Left renal cortex interstitium (tissue), 4 donors: ENCODE data around the gene ANKUB1. TPM values are rescaled to one million over a fixed set of nuclear protein-coding genes. Genes with fewer than 3 reads are reported as not detected.

Source experiments
- DNase-seq, 4 donors: peaks; one replicate each; pipeline ENCODE4 v3.0.0-alpha.2; 2013; ENCODE audit warnings: low read depth in 4 of 4, low spot score in 2 of 4, missing footprints in 1 of 4
- polyA plus RNA-seq, 4 donors: library from polyadenylated mRNA; unstranded; fragments of 120-200 nt; gene quantifications; one replicate each; pipeline ENCODE4 v1.2.1, GENCODE V29; 2013; ENCODE audit not compliant: insufficient read length in 4 of 4

The ANKUB1 gene
- polyA plus RNA-seq, 4 donors, result 0.17 to 0.70 (median 0.36) TPM; not detected in 1

- DNase-seq, result no peak
Measured at GRCh38 chr3:149767720-149768119, 24.6 kb downstream of the ANKUB1 start.

GRCh38 chr3:149765762-149766334, 26.5 kb downstream of the ANKUB1 start:
- peak in 1 of 4 donors; percentile 23 for DNase-seq

- DNase-seq, result no peak
Measured at GRCh38 chr3:149764302-149764701, 28.1 kb downstream of the ANKUB1 start.

DNA sequence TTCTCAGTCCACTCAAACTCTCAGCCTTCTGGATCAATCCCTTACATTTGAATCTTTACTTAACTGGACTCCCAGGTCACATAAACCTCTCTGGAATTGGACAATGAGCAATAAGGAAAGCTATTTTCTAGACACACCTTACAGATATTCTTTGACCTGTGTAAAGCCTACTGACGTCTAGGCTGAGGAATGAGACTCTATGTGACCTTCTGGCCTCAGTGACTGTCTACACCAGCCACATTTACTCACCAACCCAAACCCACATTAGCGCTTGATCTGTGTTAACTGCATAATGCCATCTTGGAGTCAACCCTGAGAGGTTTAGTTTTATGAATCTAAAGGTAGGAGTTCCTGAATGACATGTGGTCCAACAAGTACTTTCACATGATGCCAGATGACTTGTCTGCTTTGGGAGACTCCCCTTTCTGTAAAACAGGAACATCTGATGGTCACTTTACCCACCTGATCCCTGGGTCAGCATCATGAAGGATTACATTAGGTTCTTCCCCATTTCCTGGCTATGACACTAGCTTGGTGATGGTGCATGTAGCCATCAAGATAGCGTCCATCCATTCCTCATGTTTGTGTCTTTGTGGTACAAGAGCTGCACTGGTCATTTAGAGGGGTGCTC, 28.7 kb downstream of the ANKUB1 start:
- no peak for DNase-seq

GRCh38 chr3:149753717-149754116, 38.6 kb downstream of the ANKUB1 start:
- DNase-seq, result no peak

DNA sequence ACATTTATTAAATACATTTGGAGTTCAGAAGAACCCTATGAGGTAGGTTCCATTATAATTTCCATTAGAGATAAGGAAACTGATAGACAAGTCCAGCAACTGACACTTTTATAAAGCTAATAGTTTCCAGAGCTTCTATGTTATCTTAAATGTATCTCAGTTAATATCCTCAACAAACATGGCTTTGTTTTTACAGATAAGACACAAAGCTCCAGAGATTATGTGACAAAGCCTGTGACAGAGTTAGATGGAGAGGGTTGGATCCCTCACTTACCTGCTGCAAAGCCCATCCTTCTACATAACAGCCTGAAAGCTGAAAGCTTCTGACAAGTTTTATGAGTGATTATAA, 39.6 kb downstream of the ANKUB1 start:
- no peak for DNase-seq

- peak; percentile 68 to 82 (median 69) for DNase-seq
Measured at GRCh38 chr3:149752051-149752787, 40.1 kb downstream of the ANKUB1 start, which contains the start of gene COMMD2. COMMD2 (minus strand) TSS chr3:149752489; CDS start chr3:149752444, 45 bp downstream.

DNA sequence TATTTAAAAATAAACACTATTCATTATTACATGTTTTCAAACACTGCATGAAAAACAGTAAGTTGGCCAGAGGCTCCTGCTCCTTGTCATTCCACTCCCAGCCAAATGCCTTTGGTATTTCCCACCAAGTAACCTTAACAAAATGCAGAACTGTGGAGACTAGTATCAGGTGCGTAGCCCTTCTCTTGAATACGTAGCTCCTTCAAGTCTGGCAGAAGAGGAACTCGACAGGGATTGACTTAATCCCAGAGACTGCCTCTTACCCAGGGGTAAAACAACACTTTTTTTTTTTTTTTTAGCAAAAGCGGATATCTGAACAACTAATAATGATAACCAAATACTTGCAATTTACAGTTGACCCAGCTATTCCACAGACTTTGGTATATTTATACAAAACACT, 40.8 kb downstream of the ANKUB1 start:
- no peak for DNase-seq

- DNase-seq, result no peak
Measured at GRCh38 chr3:149744606-149745005, 47.7 kb downstream of the ANKUB1 start.

- no peak for DNase-seq
Measured at GRCh38 chr3:149744151-149744550, 48.2 kb downstream of the ANKUB1 start.

- DNase-seq, result no peak
Measured at GRCh38 chr3:149739396-149739795, 53.0 kb downstream of the ANKUB1 start.

DNA sequence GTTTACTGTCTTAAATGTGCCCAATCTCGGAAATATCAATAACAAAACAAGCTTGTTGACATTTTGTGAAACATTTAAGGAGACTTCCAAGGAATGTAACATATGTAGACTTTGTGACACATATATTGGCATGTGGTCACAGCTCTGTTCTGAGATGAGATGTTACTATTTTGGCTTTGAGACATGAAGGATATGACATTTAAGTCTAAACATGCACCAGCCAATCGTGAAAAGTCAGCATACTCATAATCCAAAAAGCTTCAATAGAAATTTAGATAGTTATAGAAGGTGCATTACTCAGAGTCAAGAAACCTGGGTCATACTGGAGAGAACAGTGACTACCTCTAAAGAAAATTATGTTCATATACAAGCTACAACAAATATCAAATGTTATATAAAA, 53.5 kb downstream of the ANKUB1 start:
- no peak for DNase-seq

DNA sequence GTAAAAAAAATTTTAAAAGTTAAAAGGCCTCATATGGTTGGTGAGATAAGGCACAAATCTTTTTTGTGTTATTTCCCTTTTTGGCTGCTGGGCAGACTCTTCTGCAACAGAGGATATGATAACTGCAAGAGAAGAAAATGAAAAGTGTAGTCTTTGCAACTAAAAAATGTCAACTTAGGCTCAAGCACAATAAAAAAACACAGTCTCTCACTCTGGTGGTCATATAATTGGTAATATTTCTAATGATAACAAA, 55.5 kb downstream of the ANKUB1 start:
- DNase-seq, result no peak

DNA sequence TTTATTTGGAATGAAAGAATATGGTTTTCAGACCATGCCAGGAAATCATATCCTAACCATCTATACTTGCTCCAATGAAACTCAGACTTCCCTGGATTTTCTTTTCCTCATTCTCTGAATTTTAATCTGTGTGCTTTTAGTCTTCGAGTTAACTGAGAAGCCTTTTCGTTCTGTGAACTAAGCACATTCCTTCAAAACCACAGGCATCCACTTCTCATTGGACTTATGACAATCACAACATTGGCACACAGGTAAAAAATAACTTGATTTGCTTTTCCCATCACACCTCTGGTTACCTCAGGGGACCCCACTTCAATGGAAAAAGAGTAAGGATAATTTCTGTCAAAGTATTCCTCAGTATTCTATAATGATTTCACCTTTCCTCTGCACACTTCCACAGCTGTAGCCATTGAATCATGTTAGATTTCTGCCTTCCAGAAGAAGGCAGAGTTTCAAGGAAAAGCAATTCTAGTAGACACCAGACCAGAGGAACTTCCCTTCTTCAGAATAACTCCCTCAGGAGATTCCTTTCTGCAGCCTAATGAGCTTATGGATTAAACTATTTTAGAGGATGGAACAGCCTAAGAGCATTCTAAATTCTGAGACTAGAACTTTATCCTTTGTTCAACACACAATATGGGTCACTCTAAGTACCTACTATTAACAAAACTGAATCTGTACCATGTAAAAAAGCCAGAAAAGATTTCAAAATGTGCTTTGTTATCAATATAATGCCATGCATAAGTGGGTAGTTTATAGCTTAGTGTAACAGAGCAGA, 56.0 kb downstream of the ANKUB1 start:
- no peak for DNase-seq

- no peak for DNase-seq
Measured at GRCh38 chr3:149732234-149732633, 60.1 kb downstream of the ANKUB1 start.

DNA sequence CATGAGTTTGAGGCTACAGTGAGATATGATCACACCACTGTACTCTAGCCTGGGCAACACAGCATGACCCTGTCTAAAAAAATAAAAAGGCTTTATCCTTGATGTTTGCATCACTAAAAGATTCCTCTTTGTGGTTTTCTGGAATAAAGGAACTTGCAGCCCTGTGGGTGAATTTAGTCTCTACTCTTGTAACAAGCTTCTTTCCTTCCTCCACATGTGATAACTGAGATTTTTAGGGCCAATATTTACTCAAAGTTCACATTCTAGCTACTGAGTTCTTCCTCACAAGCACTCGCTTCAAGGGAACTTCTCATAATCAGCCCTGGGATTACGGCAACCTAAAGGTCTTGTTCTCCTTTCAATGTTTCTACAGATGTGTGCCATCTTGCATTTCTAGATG, 64.7 kb downstream of the ANKUB1 start:
- DNase-seq, result no peak

DNA sequence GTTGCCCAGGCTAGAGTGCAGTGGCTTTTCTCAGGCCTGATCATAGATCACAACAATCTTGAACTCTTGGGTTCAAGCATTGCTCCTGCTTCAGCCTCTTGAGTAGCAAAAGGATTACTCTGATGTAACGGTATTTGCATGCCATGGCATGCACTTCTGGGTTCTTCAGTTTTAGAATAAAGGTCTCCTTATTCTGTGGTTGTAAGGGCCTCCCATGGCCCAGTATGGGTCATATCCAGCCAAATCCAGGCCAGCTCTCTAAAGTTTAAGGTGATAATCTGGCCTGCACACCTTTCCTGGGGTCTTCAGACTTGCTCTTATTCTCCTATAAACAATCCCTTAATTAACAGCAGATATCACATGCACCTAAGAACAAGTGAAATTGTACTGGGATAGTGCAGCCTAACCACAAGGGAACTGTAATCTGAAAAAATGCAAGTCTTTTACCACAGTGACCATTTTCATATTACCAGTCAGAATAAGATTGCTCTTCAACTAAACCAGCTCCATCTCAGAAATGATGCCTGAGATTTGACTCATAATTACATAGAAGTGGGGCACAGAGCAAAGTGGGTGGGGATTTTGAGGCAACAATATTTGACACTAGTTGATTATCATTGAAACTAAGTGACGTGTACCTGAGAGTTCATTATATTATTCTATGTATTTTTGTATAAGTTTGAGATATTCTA, 65.5 kb downstream of the ANKUB1 start:
- DNase-seq, result no peak

DNA sequence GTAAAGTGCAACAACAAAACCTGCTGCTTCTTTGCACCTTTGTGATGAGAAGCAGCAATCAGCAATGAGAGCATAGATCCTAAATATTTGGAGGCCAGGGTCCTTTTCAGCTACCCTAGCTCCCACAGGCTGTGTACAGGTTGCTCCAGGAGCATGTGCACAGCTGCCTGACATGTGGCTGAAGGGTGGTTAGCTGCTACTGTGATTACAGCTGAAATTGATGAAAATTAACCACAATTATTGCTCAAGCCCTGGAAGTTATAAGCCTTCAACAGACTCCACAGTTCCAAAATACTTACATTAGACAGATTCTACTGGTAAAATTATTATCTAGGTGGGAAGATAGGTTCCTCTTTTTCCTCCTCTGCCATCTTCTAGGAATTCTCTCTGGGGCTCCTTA, 68.6 kb downstream of the ANKUB1 start:
- DNase-seq, result no peak

DNA sequence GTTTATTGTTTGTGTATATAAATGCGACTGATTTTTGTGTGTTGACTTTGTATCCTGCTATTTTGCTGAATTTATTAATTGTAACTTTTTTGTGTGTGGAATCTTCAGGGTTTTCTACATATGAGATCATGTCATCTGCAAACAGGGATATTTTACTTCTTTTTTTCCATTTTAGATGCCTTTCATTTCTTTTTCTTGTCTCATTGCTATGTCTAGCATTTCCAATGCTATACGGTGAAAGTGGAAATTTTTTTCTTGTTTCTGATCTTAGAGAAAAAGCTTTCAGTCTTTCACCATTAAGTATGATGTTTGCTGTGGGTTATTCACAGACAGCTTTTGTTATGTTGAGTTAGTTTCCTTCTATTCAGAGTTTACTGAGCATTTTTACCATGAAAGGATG, 71.4 kb downstream of the ANKUB1 start:
- no peak for DNase-seq

GRCh38 chr3:149717391-149718056, 74.8 kb downstream of the ANKUB1 start:
- peak; percentile 34 to 49 (median 34) for DNase-seq
